ENCODE data around the gene RGS7BP. TPM values are rescaled to one million over a fixed set of nuclear protein-coding genes. Genes with fewer than 3 reads are reported as not detected.
A peak's percentile ranks its signal among the peaks of the same experiment; 100 is the strongest.

Gene RGS7BP
- total RNA-seq, 1 donor from 2014 or later: 0.20 TPM

GRCh38 chr5:64632251-64632650 lies 126.4 kb downstream of the RGS7BP start:
- DNase-seq (ENCODE audit: low read depth in 2 of 2): no peak

GRCh38 chr5:64634997-64635686 lies 129.3 kb downstream of the RGS7BP start:
- peak; percentile 46 to 60 for DNase-seq (ENCODE audit: low read depth in 2 of 2)

- no peak for DNase-seq (ENCODE audit: low read depth in 2 of 2)
Measured at GRCh38 chr5:64637144-64637543, 131.3 kb downstream of the RGS7BP start.

- no peak for DNase-seq (ENCODE audit: low read depth in 2 of 2)
Measured at GRCh38 chr5:64637837-64638443, 132.1 kb downstream of the RGS7BP start.

- no peak for DNase-seq (ENCODE audit: low read depth in 2 of 2)
Measured at GRCh38 chr5:64644831-64645230, 139.0 kb downstream of the RGS7BP start.

DNA sequence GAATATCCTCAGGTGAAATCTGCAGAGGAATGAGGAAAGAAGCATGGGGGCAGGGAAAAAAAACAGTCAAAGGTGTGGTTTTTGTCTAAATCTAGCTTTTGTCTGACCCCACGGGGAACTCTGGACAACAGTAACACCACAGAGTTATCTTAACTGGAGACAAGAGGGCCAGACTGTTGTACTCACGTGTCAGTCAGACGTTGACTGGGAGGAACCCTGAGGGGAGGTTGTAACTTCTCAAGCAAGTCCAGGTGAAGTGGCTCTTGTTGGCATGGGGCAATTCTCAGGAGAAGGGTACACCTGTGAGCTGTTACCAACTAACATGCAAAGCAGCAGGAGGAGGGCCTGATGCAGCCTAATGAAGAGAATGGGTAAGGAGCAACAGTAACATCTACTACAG lies 140.4 kb downstream of the RGS7BP start:
- no peak for DNase-seq (ENCODE audit: low read depth in 2 of 2)

DNA sequence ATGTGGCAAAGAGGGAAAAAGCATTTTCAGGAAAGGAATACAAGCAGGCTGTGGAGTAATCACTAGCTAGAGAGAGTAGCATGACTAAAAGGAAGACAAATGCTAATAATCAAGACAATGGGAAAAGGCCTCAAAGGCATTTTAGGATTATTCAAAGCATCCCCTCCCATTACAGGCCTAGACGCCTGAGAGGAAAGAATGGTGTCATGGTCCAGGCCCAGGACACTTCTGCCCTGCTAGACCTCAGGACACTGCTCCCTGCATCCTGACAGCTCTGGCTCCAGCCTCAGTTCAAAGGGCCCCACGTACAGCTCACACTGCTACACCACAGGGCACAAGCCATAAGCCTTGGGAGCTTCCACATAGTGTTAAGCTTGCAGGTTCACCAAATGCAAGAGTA lies 143.7 kb downstream of the RGS7BP start:
- no peak for DNase-seq (ENCODE audit: low read depth in 2 of 2)

DNA sequence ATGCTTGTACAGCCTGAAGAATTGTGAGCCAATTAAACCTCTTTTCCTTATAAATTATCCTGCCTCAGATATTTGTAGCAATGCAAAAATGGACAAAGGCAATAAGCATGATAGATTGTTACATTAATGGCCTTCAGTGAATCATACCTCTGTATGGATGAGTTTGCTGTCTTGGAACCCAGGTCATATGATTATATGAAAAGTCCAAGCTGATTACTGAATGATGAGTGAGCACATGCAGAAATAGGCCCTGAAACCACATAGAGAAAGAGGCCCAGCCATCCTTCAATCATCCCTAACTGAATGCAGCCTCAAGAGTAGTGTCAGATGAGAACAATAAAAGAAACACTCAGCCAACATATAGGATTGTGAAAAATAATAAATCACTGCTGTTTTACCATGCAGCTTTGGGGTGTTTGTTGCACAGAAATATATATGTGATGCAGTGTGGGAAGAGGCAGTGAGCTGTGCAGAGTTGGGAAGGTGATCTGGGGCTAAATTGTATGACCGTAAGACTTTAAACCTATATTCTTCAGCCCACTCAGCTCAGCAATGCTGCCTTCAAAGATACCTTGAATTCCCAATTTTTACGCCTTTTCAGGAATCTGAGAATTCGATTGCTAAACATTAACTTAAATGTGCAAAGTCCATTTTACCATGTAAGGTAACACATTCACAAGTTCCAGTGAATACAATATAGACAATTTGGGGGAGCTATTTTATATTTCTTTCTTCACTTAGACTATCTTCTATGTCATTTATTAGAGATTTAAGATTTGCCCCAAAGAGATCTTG lies 148.1 kb downstream of the RGS7BP start:
- DNase-seq (ENCODE audit: low read depth in 2 of 2): no peak

- DNase-seq (ENCODE audit: low read depth in 2 of 2): no peak
Measured at GRCh38 chr5:64654561-64654938, 148.7 kb downstream of the RGS7BP start.

DNA sequence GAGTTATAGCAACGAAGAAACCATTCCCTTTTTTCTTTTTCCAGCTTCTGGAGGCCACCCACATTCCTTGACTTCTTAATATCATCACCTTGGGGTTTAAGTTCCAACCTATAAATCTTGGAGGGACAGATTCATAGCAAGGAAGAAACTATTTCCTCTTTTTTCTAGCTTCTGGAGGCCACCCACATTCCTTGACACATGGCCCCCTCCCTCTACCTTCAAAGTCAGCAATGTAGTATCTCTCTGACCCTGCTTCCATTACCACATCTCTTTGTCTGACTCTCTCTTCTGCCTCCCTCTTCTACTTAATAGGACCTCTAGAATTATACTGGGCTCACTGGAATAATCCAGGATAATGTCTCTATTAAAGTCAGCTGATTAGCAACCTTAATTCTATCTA lies 149.8 kb downstream of the RGS7BP start:
- DNase-seq (ENCODE audit: low read depth in 2 of 2): no peak

GRCh38 chr5:64659289-64659688 lies 153.5 kb downstream of the RGS7BP start:
- no peak for DNase-seq (ENCODE audit: low read depth in 2 of 2)

Other genes with a start within 250 kb of the RGS7BP start
- gene SHISAL2B, start 184.5 kb downstream of the RGS7BP start, total RNA-seq: not detected in 2 replicates